ENCODE data around the gene WWOX.

DNA sequence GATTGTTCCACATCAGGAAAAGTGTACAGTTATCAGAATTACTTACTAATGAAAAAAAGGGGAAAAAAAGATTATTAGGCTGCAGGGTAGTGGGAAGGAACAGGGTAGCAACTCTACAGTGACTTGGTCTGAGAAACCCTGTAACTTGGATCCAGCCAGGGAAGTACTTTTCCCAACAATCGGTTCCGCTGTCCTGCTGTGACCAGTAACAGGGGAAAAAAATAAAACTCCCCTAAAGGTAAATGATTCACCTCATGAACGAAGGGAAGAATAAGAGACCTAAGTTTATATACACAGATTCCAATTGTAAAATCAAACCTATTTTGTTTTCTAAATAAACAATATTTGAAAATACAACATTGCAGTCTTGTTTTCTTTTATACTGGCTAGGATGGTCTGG, 189.9 kb downstream of the WWOX start:
- no peak for TF ChIP-seq POLR2A (IDR thresholded peaks at IDR 0.05; ENCODE audit: low read length)
- TF ChIP-seq GATA1 (IDR thresholded peaks at IDR 0.05; ENCODE audit: low read depth, low read length), result no peak
